ENCODE results near the gene ZDHHC14. TPM values are rescaled to one million over a fixed set of nuclear protein-coding genes. Genes with fewer than 3 reads are reported as not detected.
"Not testable (repeated sequence)": the region's sequence is repeated elsewhere in the genome, so short reads cannot be mapped to it uniquely, and the experiment has no call there.

The ZDHHC14 gene
- total RNA-seq, 1 donor from 2014 or later, result 3.1 TPM

DNA sequence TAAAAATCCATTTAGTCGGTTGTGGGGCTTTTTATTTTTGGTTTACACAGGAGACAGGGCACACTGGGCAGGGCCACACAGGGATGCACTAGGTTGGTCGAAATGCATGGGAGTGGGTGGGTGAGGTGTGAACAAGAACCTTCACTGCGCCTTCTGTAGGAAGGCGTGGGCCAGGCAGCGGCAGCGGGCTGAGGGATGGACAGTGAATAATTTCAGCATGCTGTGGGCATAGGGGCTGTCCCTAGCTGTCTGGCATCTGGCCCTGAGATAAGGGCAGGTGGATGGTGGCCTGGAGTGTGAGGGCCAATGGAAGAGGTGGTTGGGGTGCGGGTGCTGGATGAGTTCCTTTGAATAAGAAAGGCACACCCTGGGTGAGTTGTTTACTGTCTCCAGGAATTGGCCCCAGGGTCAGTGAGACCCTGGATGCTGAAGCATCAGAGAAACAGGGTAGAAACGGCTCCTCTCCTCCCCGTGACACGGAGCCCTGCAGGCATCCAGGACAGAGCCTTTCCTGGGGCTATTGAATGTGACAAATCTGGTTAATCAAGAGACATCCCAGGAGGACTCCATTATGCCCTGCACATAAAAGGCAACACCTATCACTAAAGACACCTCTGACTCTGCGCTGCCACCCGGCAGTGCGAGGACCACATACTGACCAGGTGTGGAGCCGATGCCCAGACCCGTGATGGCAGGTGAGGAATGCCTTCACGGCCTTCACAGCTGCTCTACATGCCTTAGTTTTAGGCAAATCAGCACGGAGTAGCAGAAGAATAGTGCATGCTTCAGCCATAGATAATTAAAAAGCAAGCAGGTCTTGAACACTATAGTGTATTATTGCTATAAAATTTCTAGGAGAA is 319.0 kb downstream of the ZDHHC14 start:
- peak; percentile 10 for ATAC-seq

DNA sequence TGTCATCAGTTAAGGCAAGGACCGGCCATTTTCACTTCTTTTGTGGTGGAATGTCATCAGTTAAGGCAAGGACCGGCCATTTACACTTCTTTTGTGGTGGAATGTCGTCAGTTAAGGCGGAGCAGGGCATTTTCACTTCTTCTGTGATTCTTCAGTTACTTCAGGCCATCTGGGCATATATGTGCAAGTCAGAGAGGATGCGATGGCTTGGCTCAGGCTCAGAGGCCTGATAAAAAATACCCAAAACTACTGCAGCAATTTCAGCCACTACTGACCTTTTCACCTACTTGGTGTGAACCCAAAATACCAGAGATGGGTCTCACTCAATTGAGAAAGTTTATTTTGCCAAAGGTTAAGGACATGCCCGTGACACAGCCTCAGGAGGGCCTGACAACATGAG is 325.4 kb downstream of the ZDHHC14 start:
- ATAC-seq, result not testable (repeated sequence)

- ATAC-seq, result no peak
Observed at GRCh38 chr6:157706883-157707282, 325.9 kb downstream of the ZDHHC14 start.

DNA sequence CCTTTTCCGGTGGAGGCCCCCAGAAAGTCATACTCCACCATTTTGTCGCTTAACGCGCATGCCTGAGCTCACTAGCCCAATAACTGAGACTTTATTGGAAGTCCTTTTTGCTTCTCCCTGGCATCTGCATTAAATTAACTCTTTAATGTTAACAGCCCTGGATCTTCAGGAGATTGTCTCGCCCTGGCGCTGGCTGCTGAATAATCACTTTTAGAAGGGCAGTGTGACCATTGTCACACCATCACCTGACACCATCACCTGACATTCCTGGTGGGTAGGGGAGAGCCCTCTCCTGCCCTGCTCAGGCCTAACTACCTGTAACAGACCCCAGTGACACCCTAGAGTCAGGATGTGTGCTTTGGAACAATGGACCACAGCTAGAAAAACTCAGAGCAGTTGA is 326.6 kb downstream of the ZDHHC14 start:
- no peak for ATAC-seq

GRCh38 chr6:157708239-157708638 is 327.2 kb downstream of the ZDHHC14 start:
- no peak for ATAC-seq

GRCh38 chr6:157708933-157709332 is 327.9 kb downstream of the ZDHHC14 start:
- no peak for ATAC-seq

GRCh38 chr6:157709555-157709954 is 328.6 kb downstream of the ZDHHC14 start:
- ATAC-seq, result no peak

- ATAC-seq, result no peak
Observed at GRCh38 chr6:157710604-157711003, 329.6 kb downstream of the ZDHHC14 start.

- ATAC-seq, result no peak
Observed at GRCh38 chr6:157711060-157711459, 330.1 kb downstream of the ZDHHC14 start.

DNA sequence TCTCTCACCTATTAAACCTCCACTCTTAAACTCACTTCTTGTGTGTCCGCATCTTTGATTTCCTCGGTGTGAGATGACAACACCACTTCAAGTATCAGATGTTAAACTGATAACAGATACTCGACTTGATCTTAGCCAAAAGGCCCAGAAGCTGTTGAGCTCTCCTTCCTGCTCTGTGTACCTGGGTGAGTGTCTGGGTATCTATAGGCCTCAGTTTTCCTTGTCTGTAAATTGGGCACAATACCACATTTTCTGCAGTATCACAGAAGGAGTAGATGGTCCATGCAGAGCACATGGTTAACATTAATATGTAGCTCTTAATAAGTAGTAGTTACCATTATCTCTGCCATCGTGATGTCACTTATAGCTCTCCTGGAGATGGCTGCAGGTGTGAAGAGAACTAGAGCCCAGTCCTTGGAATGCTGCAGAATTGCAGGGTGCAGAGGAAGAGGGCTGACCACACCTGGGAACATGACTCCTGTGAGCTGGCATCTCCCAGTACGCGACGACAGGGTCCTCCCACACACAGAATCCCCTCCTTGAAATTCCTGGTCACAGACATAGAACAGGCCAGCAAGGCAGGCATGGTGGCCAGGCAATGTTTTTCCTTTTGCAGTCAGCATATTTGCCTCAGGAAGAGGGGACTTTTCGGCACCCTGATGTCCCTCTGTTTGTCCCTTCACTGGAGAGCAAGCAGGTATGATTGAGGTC is 331.8 kb downstream of the ZDHHC14 start:
- ATAC-seq, result no peak

GRCh38 chr6:157713451-157714152 is 332.6 kb downstream of the ZDHHC14 start:
- no peak for ATAC-seq

GRCh38 chr6:157714153-157714490 is 333.1 kb downstream of the ZDHHC14 start:
- ATAC-seq, result no peak

GRCh38 chr6:157715728-157716164 is 334.8 kb downstream of the ZDHHC14 start:
- ATAC-seq, result no peak

DNA sequence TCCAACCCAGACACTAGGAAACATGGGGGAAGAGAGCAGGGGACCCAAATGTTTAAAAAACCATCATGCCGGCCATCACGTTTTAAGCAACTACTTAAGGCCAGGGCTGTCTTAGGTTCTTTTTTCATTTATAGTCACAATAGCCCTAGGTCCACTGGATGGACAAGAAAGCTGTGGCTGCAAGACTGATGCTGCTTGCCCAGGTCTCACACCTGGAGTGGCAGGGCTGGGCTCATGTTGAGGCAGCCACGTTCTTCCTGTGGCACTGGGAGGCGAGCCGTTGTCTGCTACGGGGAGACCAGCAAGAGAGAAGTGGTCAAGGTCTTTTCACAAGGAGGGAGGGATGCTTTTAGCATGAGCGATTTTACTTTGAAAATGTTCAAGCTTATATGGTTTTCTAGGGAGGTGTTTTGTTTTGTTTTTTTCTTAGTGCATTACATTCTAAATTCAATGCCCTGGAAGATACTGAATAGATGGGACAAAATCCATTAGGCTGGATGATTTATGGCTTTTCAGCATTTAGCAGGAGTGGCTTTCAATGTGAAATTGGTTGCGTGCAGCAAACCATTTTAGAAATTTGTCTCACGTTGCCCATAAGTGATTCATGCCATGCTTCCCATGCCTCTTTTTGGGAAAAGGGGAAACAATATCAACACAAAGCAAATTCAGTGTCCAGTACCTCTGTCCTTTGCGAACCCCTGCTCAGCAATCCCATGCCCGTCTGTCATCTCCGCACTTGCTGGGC is 335.4 kb downstream of the ZDHHC14 start:
- ATAC-seq, result no peak

GRCh38 chr6:157717340-157717748 is 336.4 kb downstream of the ZDHHC14 start:
- ATAC-seq, result no peak

DNA sequence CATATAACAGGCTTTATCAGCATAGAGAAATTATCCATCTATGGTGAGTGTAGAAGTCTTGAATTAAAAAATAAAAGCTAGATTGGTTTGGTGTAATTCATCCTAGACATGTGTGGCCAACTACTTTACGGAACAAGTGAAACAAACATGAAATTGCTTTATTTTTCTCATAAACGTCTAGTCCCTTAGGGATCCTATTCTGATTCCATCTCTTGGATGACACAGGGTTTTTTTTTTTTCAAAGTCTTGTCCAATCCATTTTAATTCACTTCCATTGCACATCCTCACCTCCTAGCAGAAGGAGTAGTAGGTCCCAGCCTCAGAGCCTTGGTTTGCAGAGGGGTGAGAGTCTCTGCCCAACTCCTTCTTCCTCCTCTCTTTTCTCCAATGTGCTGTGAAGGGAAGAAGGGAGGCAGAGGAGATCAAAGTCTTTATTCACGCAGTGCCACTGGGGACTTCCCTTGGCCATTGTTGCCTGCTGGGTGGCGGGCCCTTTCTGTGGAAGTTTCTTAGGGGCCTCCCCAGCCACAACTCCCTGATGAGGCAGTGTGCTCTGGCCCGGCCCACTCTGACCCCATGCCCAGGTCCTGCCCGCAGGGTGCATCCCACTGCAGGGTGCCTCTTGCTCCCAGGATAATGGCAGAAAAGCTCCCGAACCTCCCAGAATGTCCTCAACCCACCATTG is 337.7 kb downstream of the ZDHHC14 start:
- no peak for ATAC-seq

DNA sequence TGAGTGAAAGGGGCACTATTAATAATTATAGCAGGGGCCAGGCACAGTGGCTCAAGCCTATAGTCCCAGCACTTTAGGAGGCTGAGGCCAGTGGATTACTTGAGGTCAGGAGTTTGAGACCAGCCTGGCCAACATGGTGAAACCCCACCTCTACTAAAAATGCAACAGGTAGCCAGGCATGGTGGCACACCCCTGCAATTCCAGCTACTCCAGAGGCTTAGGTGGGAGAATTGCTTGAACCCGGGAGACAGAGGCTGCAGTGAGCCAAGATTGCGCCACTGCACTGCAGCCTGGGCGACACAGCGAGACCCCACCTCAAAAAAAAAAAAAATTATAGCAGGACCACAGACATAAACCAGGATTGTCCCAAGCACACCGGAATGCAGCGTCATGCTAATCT is 340.0 kb downstream of the ZDHHC14 start:
- not testable (repeated sequence) for ATAC-seq

DNA sequence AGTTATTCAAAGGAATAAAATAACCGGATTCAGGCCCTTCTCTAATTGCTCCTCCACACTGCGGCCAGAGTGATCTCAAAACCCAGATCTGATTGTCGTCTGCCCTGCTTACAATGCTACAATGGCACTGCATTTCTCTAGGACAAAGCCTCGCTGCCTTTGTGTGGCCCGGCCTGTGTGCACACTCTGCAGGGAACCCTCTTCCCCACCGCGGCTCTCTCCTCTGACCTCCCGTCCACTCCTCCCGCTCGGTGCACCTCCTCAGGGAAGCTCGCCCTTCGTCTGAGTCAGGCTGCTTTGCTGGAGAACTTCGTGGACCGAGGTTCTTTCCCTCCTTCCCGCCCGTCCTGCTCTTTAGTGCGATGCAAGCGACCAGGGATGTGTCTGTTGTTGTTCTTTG is 340.4 kb downstream of the ZDHHC14 start:
- no peak for ATAC-seq

DNA sequence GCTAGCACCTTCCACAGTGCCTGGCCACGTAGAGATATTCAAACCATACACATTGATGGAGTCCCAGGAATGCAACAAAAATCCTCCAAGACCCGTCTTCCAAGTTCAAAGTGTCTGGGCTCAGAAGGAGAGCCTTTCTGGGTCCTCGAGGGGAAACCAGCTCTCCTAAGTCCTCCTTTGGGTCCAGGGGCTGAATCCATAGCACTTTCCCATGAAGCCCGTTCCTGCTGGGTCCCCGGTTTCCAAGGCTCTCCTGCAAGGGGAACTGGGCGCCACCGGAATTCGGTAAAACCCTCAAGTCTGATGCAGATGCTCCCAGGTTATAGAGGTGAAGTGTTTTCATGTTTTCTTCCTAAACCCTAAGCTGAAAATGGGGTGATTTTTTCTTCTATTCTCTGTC is 340.8 kb downstream of the ZDHHC14 start:
- ATAC-seq, result no peak

- no peak for ATAC-seq
Observed at GRCh38 chr6:157723376-157723775, 342.4 kb downstream of the ZDHHC14 start.

DNA sequence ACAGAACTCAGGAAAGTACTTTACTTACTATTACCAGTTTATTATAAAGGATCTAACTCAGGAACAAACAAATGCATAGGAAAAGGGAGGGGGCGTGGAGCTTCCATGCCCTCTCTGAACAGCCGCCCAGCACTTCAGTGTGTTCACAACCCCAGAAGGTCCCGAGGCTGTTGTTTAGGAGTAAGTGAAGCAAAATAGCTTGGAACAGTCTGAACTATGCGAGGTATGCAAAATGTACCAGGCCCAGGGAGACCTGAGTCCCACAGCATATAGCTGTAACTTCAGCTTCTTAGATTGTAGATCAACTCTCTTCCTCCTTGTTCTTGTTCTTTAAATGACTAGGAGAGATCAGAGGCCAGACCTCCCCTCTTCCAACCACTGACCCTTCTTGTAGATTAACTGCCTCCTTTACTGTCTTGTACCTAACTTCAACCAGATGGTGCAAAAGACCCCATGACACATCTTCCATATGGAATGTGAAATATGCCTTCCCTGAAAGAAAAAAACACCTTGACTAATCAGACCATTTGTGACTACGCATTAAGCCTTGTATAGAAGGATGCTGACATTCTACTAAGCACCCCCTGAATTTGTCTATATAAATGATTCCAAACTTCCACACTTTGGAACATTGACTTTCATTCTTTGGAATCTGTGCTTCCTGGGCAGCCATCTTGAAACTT is 343.3 kb downstream of the ZDHHC14 start:
- ATAC-seq, result no peak
